ENCODE data around the gene SREK1.

DNA sequence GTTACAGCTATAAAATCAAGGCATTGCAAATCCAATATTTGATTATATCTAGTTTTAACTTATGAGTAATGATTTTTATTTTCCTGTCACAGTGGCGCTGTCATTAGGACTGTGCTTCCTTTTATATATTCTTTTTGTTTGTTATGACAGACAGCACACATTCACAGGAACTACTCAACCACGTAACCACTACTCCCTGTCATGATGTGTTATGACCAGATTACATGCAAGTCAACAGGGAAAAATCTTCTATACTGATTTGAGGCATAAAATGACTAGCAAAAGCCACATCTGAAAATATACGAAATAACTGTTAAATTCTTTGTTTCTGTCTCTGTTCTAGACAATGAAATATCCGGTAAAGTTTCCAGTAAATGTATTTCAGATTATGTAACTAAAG lies 25.4 kb downstream of the SREK1 start:
- TF ChIP-seq POLR2A (IDR thresholded peaks at IDR 0.05): no peak
- TF ChIP-seq CTCF (IDR thresholded peaks at IDR 0.05): no peak
